Mucosa of stomach (tissue), 1 donor: ENCODE results near the gene NFIA.

Source experiments
- H3K27me3 ChIP-seq: one replicate; pipeline ENCODE4 v1.7.0; 2013; ENCODE audit warnings: mild to moderate bottlenecking, low read length; ENCODE audit not compliant: control insufficient read depth, insufficient read depth
- H3K36me3 ChIP-seq: one replicate; pipeline ENCODE4 v1.7.0; 2013; ENCODE audit warnings: low read length; ENCODE audit not compliant: control insufficient read depth, insufficient read depth
- H3K4me1 ChIP-seq: one replicate; pipeline ENCODE4 v1.7.0; 2013; ENCODE audit warnings: mild to moderate bottlenecking, low read length; ENCODE audit not compliant: control insufficient read depth, insufficient read depth
- H3K4me3 ChIP-seq: one replicate; pipeline ENCODE4 v1.7.0; 2013; ENCODE audit warnings: low read length
- H3K9ac ChIP-seq: one replicate; pipeline ENCODE4 v1.7.0; 2013; ENCODE audit warnings: mild to moderate bottlenecking, low read length, moderate library complexity
- H3K9me3 ChIP-seq: one replicate; pipeline ENCODE4 v1.7.0; 2013; ENCODE audit warnings: mild to moderate bottlenecking, low read length, moderate library complexity; ENCODE audit not compliant: control insufficient read depth
- donor health status: Pancreatic carcinoma.

The NFIA gene

DNA sequence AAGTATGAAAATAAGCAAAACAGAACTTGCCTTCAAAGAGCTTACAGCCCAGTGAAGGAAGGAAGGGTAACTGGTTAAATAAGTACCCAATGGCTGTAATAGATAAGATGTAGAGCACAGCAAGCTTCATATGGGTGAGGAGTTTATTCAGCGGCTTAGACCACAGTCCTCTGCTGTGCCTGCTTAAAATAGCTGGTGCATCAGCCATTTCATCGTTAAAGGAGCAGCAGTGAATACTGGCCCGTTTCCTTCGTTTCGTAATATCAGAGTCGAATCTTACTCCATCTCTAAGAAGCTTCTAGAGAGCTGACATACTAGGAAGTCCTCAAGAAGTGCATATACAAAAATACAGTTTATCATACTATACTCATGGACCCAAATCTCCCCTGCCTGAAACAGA is 286.5 kb downstream of the NFIA start:
- no peaks in the 10 kb centered on the region for H3K9me3 ChIP-seq
- H3K9ac ChIP-seq = no peak overlapping the region
- no peak overlapping the region for H3K4me3 ChIP-seq
- H3K36me3 ChIP-seq = no peaks in the 10 kb centered on the region
- no peaks in the 10 kb centered on the region for H3K27me3 ChIP-seq
- no peaks in the 10 kb centered on the region for H3K4me1 ChIP-seq

DNA sequence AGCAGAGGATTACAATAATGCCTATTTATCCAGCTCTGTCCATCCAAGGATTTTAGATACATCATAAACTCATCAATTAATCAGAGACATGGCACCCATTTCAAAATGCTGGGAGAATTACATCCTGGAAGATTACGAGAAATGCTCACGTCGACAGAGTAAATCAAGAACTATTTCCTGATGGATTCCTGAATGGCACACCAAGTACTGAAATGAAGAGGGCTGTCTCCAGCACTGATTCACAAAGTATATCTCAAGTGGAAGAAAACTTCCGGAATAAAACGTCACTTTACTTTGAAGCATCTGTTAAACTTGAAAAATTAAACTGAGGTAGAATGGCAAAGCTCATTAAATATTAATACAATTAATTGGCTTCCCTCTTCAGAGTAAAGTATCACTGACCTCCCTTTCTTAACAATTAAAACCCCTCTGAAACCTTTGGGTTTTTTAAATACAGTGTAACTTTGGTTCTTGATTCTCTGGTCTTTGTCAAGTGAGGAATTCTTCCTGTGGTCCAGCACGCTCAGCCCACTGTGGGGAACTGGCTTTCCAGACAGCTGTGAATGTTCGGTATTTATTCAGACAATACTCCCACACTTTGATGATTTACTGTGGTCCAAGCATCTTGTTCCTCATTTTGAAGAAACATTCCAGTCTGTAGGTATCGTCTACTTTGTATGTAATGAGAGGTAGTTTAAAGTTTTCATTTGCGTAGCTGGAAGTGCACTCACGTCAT is 288.0 kb downstream of the NFIA start:
- Histone ChIP-seq H3K9ac (no peak overlapping the region), H3K27me3 (no peaks in the 10 kb centered on the region), H3K36me3 (no peaks in the 10 kb centered on the region), H3K4me3 (no peak overlapping the region), H3K9me3 (no peaks in the 10 kb centered on the region), H3K4me1 (no peaks in the 10 kb centered on the region)

DNA sequence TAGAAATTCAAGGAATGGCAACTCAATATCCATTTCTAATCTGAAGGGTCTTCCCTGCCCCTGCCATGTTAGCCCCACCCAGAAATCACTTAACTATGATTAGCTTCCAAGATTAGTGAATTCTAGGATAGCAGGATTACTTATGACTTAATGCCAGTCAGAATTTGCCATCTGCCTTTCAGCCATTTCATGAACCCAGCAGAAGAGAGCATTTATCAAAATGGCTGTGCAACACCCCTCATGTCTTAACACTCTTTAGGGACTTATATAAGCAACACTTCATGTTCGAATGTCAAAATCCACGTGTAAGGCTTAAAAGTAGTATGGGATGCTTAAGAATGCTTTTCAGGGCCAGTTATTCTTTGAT is 288.5 kb downstream of the NFIA start:
- Histone ChIP-seq H3K9ac (no peak overlapping the region), H3K4me3 (no peak overlapping the region), H3K27me3 (no peaks in the 10 kb centered on the region), H3K9me3 (no peaks in the 10 kb centered on the region), H3K36me3 (no peaks in the 10 kb centered on the region), H3K4me1 (no peaks in the 10 kb centered on the region)

DNA sequence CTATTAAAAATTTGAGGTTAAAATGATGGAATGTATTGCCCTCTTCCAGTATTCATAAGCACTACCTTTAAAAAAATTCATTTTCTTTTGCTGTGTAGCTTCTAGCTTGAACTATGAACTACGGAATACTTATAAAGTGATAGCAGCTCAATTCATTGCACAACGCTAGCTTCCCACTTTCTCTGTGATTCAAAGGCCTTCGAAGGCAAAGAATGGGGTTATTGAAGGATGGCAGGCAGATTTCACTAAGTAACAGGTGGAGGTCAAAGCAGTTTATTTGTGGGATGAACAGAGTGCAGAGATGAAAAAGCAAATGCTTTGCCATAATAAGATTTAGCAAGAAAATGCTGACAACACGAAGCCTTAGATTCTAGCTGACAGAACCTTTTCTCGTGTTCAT is 290.6 kb downstream of the NFIA start:
- Histone ChIP-seq H3K4me3 (no peak overlapping the region), H3K4me1 (no peaks in the 10 kb centered on the region), H3K36me3 (no peaks in the 10 kb centered on the region), H3K27me3 (no peaks in the 10 kb centered on the region), H3K9me3 (no peaks in the 10 kb centered on the region), H3K9ac (no peak overlapping the region)

DNA sequence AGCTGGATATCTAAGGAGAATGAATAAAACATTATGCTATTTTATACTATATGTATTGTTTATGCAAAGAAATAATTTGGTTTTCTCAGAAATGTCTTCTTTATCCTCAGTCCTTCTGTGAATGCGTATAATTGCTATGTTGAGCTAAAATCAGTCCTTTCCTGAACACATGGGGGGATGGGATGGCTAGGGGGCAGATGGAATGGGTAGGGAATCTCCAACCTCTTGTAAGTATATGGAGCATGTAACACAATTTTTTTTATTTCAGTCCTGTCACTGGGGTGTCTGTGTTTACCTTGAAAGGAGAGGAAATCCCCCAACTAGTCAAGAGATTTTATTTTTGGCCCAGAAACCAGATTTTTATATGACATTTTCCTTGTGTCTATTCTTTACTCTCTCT is 291.8 kb downstream of the NFIA start:
- Histone ChIP-seq H3K4me1 (no peaks in the 10 kb centered on the region), H3K27me3 (no peaks in the 10 kb centered on the region), H3K9ac (no peak overlapping the region), H3K9me3 (no peaks in the 10 kb centered on the region), H3K36me3 (no peaks in the 10 kb centered on the region), H3K4me3 (no peak overlapping the region)

DNA sequence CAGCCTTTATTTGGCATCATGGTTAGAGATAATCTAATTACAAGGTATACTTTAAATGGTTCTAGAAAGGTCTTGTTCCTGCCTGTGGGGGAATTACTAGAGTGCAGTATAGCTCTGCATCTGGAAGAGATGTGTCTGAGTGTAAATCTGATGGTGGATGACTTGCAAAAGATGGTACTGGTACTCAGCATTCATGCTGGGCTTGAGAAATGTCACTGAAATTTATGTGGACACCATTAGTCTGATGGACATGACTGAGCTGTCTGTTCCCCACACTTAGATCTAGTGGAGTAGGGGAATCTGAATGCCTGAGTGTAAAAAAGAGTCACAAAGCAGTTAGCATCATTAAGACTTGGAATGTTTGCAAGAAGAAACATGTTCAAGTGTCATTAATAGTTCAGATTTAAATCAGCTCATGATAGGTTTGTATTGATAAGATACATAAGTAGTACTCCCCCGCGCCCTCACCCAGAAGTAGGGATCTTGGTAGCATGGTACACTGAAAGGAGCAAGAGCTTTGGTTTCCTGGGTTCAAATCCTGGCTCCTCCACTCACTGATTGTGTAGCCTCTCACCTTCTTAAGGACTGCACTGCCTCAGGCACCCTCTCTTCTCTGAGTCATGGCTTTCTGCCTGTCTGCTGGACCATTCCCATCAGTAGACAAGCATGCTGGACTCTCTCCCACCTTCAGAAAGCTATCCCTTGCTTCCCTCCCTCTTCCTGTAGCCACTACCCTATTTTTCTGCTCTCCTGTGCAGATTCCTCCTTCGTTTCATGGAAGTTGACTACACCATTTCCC is 292.9 kb downstream of the NFIA start:
- Histone ChIP-seq H3K4me1 (no peaks in the 10 kb centered on the region), H3K9me3 (no peaks in the 10 kb centered on the region), H3K4me3 (no peak overlapping the region), H3K36me3 (no peaks in the 10 kb centered on the region), H3K27me3 (no peaks in the 10 kb centered on the region), H3K9ac (no peak overlapping the region)

DNA sequence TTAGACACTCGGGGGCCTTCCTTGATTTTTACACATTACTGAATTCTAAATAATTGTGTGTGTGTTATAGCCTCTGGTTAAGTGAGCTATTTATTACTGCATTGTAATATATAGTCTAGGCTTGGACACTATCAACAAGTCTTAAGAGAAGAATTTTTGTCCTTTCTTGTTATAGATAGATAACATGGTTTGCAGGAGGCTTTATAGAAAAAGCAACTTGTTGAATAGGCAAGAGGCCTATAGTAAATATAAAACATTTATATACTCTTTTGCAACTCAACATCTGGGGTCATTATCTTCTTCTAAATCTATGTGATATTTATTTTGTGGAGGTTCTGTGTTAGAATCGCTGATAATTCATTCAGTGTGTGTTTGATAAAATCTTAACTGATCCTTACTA is 293.8 kb downstream of the NFIA start:
- Histone ChIP-seq H3K36me3 (no peaks in the 10 kb centered on the region), H3K27me3 (no peaks in the 10 kb centered on the region), H3K9me3 (no peaks in the 10 kb centered on the region), H3K4me3 (no peak overlapping the region), H3K4me1 (no peaks in the 10 kb centered on the region), H3K9ac (no peak overlapping the region)

- Histone ChIP-seq H3K9me3 (no peaks in the 10 kb centered on the region), H3K27me3 (no peaks in the 10 kb centered on the region), H3K36me3 (no peaks in the 10 kb centered on the region), H3K9ac (no peak overlapping the region), H3K4me3 (no peak overlapping the region), H3K4me1 (no peaks in the 10 kb centered on the region)
Observed at GRCh38 chr1:61377242-61377958, 295.0 kb downstream of the NFIA start.

GRCh38 chr1:61378494-61379180 is 296.3 kb downstream of the NFIA start:
- H3K36me3 ChIP-seq = no peaks in the 10 kb centered on the region
- H3K4me1 ChIP-seq = no peaks in the 10 kb centered on the region
- no peak overlapping the region for H3K9ac ChIP-seq
- H3K4me3 ChIP-seq = no peak overlapping the region
- no peaks in the 10 kb centered on the region for H3K9me3 ChIP-seq
- H3K27me3 ChIP-seq = no peaks in the 10 kb centered on the region

- Histone ChIP-seq H3K4me1 (no peaks in the 10 kb centered on the region), H3K9ac (no peak overlapping the region)
Observed at GRCh38 chr1:61379693-61380092, 297.3 kb downstream of the NFIA start.

DNA sequence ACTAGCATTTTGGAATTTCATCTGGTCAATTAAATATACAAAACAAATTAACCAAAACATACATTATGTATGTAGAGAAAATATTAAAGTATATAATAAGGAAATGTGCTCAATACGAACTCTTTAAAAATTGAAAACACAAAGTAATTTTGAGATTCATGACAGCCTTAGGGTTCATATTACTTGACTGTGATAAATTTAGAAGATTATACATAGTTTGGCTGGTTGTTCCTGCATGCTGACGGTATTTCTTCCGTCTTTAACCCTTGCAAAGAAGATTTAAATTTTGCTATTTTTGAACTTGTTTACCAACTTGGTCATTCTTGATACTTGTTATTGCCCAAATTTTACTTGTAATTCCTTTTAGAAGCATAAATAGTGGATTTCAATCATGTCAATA is 298.2 kb downstream of the NFIA start:
- Histone ChIP-seq H3K4me1 (no peaks in the 10 kb centered on the region), H3K27me3 (no peaks in the 10 kb centered on the region), H3K9ac (no peak overlapping the region)

More at GRCh38 chr1:61379693-61380092, 297.3 kb downstream of the NFIA start:
- H3K4me3 ChIP-seq = no peak overlapping the region
- no peaks in the 10 kb centered on the region for H3K9me3 ChIP-seq
- H3K36me3 ChIP-seq = no peaks in the 10 kb centered on the region
- H3K27me3 ChIP-seq = no peaks in the 10 kb centered on the region

DNA sequence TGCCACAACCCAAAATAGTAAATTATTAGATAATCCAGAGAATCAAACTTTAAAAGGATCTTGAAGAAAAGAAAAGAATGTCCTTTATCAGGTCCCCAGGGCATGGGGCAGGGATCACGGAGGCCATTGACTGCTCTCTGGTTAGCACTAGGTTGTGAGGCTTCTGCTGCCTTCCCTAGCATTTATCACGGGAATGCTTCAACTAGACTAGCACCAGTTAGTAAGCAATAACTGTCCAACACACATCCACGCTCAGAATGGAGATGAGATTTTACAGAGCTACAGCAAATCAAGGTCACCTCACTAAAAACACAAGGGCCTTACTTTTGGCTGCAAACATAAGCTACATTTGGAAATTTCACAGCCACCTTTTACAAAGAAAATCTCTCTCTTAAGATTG is 304.0 kb downstream of the NFIA start:
- H3K4me3 ChIP-seq = no peak overlapping the region
- no peak overlapping the region for H3K9ac ChIP-seq
- H3K4me1 ChIP-seq = no peaks in the 10 kb centered on the region
- no peaks in the 10 kb centered on the region for H3K27me3 ChIP-seq
- no peaks in the 10 kb centered on the region for H3K36me3 ChIP-seq
- no peaks in the 10 kb centered on the region for H3K9me3 ChIP-seq

More for the DNA sequence above, 298.2 kb downstream of the NFIA start:
- Histone ChIP-seq H3K9me3 (no peaks in the 10 kb centered on the region), H3K36me3 (no peaks in the 10 kb centered on the region), H3K4me3 (no peak overlapping the region)
